SJCRH30 (cell line): ENCODE results near the gene ADIPOR1. TPM values are rescaled to one million over a fixed set of nuclear protein-coding genes. Genes with fewer than 3 reads are reported as not detected.
"Not testable (repeated sequence)": the region's sequence is repeated elsewhere in the genome, so short reads cannot be mapped to it uniquely, and the experiment has no call there.

ENCODE experiments used
- DNase-seq, 2 experiments: peaks; one replicate each; pipeline ENCODE4 v3.0.0-alpha.2; 2015 to 2020
- H3K27ac ChIP-seq: fragments of 250-450 bp; sonication (Bioruptor Pico); 2 replicates; pipeline ENCODE4 v1.5.1; 2020; ENCODE audit warnings: mild to moderate bottlenecking, moderate library complexity
- H3K27me3 ChIP-seq: fragments of 250-450 bp; sonication (Bioruptor Pico); 2 replicates; pipeline ENCODE4 v1.5.1; 2020; ENCODE audit warnings: mild to moderate bottlenecking, moderate library complexity
- H3K36me3 ChIP-seq: fragments of 250-450 bp; sonication (Bioruptor Pico); 2 replicates; pipeline ENCODE4 v1.5.1; 2020; ENCODE audit warnings: mild to moderate bottlenecking, moderate library complexity
- H3K4me1 ChIP-seq: fragments of 250-450 bp; sonication (Bioruptor Pico); 2 replicates; pipeline ENCODE4 v1.5.1; 2020; ENCODE audit warnings: mild to moderate bottlenecking, moderate library complexity
- H3K4me3 ChIP-seq: fragments of 250-450 bp; sonication (Bioruptor Pico); 2 replicates; pipeline ENCODE4 v1.5.1; 2020; ENCODE audit warnings: mild to moderate bottlenecking, moderate library complexity
- H3K9me3 ChIP-seq: fragments of 250-450 bp; sonication (Bioruptor Pico); replicated peaks from 2 replicates; pipeline ENCODE4 v1.5.1; 2020; ENCODE audit warnings: mild to moderate bottlenecking, moderate library complexity
- total RNA-seq: library from RNA; depleted of rRNA; stranded (reverse); fragments of >200 nt; shearing (Covaris generic); gene quantifications from 2 replicates; pipeline ENCODE4 v1.2.3, GENCODE V29; 2014; rRNA removed

Gene ADIPOR1
- total RNA-seq = 127 and 133 TPM in 2 replicates

- peak within 1 kb of the TSS; percentile 62 for H3K27ac ChIP-seq
- peak; percentile 88 to 89 for DNase-seq
- H3K4me1 ChIP-seq = peaks cover 40% of the 10 kb centered on the region
- H3K27me3 ChIP-seq = no peaks in the 10 kb centered on the region
- H3K4me3 ChIP-seq = peak within 1 kb of the TSS; percentile 89
- no peaks in the 10 kb centered on the region for H3K9me3 ChIP-seq
- peaks cover 18% of the 10 kb centered on the region for H3K36me3 ChIP-seq
Observed at GRCh38 chr1:202957733-202958543, at the start of gene ADIPOR1. Gene ADIPOR1 (minus strand): TSS chr1:202958312. CDS start chr1:202951070, 7,242 bp downstream.

- peak; percentile 99 for DNase-seq
- H3K4me3 ChIP-seq = peak within 1 kb of the TSS; percentile 77
- peak within 1 kb of the TSS; percentile 71 for H3K27ac ChIP-seq
- H3K27me3 ChIP-seq = no peaks in the 10 kb centered on the region
- H3K36me3 ChIP-seq = peaks cover 34% of the 10 kb centered on the region
- H3K9me3 ChIP-seq = no peaks in the 10 kb centered on the region
- H3K4me1 ChIP-seq = peaks cover 6% of the 10 kb centered on the region; the same call in 1 of the 2 replicates
Observed at GRCh38 chr1:203006948-203007871, 49.1 kb upstream of the ADIPOR1 start, which contains the start of gene TMEM183A. Gene TMEM183A (plus strand): TSS chr1:203007374. CDS start chr1:203007466, 92 bp downstream.

GRCh38 chr1:203005395-203006142 is 47.5 kb upstream of the ADIPOR1 start:
- not testable (repeated sequence) for H3K27me3 ChIP-seq, H3K4me3 ChIP-seq, H3K4me1 ChIP-seq, DNase-seq, H3K27ac ChIP-seq, H3K9me3 ChIP-seq
- H3K36me3 ChIP-seq = peaks cover 20% of the 10 kb centered on the region

DNA sequence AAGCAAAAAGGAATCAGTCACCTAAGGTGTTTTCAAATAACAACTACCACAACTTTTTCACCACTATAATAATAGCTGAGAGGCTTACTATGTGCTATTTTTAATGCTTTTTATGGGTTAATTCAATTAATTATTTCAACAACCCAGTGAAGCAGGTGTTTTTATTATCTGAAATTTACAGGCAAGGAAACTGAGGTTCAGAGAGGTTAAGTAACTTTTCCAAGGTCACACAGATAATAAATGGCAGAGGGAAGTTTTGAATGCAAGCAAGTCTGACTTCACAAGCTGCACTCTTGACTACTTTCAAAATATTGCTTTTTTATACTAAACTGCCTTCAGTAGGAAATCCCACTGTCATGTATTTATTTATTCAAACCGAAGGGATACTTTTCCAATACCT is 44.8 kb upstream of the ADIPOR1 start:
- Histone ChIP-seq H3K9me3 (no peaks in the 10 kb centered on the region), H3K27me3 (no peaks in the 10 kb centered on the region), H3K4me3 (no peak overlapping the region), H3K36me3 (no peaks in the 10 kb centered on the region), H3K4me1 (no peaks in the 10 kb centered on the region), H3K27ac (no peak overlapping the region)
- DNase-seq = no peak

- no peak for DNase-seq
- H3K4me1 ChIP-seq = no peaks in the 10 kb centered on the region
- no peak overlapping the region for H3K27ac ChIP-seq
- H3K27me3 ChIP-seq = no peaks in the 10 kb centered on the region
- no peak overlapping the region for H3K4me3 ChIP-seq
- no peaks in the 10 kb centered on the region for H3K36me3 ChIP-seq
- H3K9me3 ChIP-seq = no peaks in the 10 kb centered on the region
Observed at GRCh38 chr1:203001986-203002385, 43.9 kb upstream of the ADIPOR1 start.

GRCh38 chr1:203000217-203000944 is 42.3 kb upstream of the ADIPOR1 start:
- DNase-seq = no peak
- Histone ChIP-seq H3K4me3 (no peak overlapping the region), H3K9me3 (no peaks in the 10 kb centered on the region), H3K4me1 (no peaks in the 10 kb centered on the region), H3K36me3 (no peaks in the 10 kb centered on the region), H3K27ac (no peak overlapping the region), H3K27me3 (no peaks in the 10 kb centered on the region)

- H3K27me3 ChIP-seq = no peaks in the 10 kb centered on the region
- DNase-seq = peak; percentile 50 to 82
- no peak overlapping the region for H3K4me3 ChIP-seq
- no peaks in the 10 kb centered on the region for H3K4me1 ChIP-seq
- H3K9me3 ChIP-seq = no peaks in the 10 kb centered on the region
- no peak overlapping the region for H3K27ac ChIP-seq
- H3K36me3 ChIP-seq = no peaks in the 10 kb centered on the region
Observed at GRCh38 chr1:202998836-202999750, 41.0 kb upstream of the ADIPOR1 start.

- no peaks in the 10 kb centered on the region for H3K9me3 ChIP-seq
- no peaks in the 10 kb centered on the region for H3K27me3 ChIP-seq
- H3K36me3 ChIP-seq = no peaks in the 10 kb centered on the region
- no peak overlapping the region for H3K27ac ChIP-seq
- no peak overlapping the region for H3K4me3 ChIP-seq
- no peaks in the 10 kb centered on the region for H3K4me1 ChIP-seq
- DNase-seq = no peak
Observed at GRCh38 chr1:202994756-202995155, 36.6 kb upstream of the ADIPOR1 start.

GRCh38 chr1:202991112-202991511 is 33.0 kb upstream of the ADIPOR1 start:
- Histone ChIP-seq H3K36me3 (no peaks in the 10 kb centered on the region), H3K27ac (no peak overlapping the region), H3K4me3 (no peak overlapping the region), H3K9me3 (no peaks in the 10 kb centered on the region), H3K4me1 (no peaks in the 10 kb centered on the region), H3K27me3 (0 out of 2 replicates have a peak, but pooled peaks cover 3% of the 10 kb centered on the region)
- no peak for DNase-seq

DNA sequence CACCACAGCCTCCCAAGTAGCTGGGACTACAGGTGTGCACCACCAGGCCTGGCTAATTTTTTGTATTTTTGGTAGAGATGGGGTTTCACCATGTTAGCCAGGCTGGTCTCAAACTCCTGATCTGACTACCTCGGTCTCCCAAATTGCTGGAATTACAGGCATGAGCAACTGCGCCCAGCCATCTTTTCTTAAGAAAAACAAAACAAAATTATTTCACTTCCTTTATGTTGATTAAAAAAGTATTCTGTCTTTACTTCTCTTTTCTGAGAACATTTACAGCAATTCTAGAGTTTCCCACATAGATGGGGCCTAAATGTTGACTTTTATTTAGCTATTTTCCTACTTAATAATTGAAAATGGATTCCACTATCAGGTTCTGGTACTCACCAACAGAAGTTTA is 31.8 kb upstream of the ADIPOR1 start:
- H3K9me3 ChIP-seq = no peaks in the 10 kb centered on the region
- no peaks in the 10 kb centered on the region for H3K36me3 ChIP-seq
- no peaks in the 10 kb centered on the region for H3K4me1 ChIP-seq
- no peak overlapping the region for H3K4me3 ChIP-seq
- DNase-seq = no peak
- no peak overlapping the region for H3K27ac ChIP-seq
- peaks cover 3% of the 10 kb centered on the region; the same call in 1 of the 2 replicates for H3K27me3 ChIP-seq

DNA sequence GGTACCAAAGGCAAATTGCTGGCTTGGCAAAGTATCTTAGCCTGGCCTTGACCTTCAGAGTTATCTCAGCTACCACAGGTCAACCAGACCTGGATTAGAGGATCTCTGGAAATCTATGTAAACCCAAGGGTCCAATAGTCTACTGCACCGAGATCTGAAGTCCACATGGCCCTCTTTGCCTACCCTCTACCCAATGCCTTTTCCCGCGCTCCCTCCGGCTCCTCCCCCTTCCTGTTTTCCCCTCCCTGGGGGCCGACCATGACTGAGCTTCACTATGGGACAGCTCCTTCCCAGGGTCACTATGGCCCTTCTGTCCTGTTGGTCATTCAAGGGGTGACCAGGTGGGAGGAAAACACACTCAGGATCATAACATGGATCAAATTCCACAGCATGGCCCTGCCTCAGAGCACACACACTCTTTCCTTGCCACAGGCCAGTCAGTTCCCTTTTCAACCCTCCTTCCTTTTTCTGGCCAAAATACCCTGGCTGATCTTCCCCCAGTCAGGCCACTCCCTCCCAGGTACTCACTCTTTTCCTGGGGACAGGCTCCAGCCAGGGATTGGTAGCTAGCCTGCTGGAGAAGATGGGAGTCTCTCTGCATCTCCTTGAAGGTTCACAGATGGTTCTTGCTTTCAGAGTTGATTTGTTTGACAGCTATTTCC is 29.9 kb upstream of the ADIPOR1 start:
- H3K9me3 ChIP-seq = no peaks in the 10 kb centered on the region
- H3K27me3 ChIP-seq = peaks cover 3% of the 10 kb centered on the region; the same call in 1 of the 2 replicates
- H3K36me3 ChIP-seq = no peaks in the 10 kb centered on the region
- H3K27ac ChIP-seq = no peak overlapping the region
- no peaks in the 10 kb centered on the region for H3K4me1 ChIP-seq
- H3K4me3 ChIP-seq = no peak overlapping the region
- DNase-seq = no peak

DNA sequence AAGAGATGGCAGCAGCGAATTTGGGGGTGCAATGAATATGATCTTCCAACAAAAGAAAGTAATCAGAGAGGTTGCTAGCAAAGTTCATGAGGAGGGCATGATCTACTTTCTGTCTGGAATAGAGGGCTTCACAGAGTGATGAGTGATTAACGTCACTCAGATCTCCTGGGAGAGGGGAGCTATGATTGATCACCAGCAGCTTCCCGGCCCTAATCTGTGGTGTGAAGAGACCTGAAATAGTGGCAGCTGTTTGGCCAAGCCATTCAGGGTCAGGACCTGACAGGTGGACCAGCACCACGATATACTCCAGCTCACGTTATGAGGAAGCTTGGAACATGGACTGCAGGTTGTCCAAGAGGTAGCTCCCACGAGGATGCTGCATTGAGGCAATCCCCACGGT is 29.1 kb upstream of the ADIPOR1 start:
- no peak for DNase-seq
- no peak overlapping the region for H3K4me3 ChIP-seq
- no peaks in the 10 kb centered on the region for H3K4me1 ChIP-seq
- no peaks in the 10 kb centered on the region for H3K9me3 ChIP-seq
- no peak overlapping the region for H3K27ac ChIP-seq
- no peaks in the 10 kb centered on the region for H3K36me3 ChIP-seq
- H3K27me3 ChIP-seq = peaks cover 3% of the 10 kb centered on the region; the same call in 1 of the 2 replicates

GRCh38 chr1:202986120-202986519 is 28.0 kb upstream of the ADIPOR1 start:
- H3K27ac ChIP-seq, H3K27me3 ChIP-seq, H3K9me3 ChIP-seq, H3K36me3 ChIP-seq, DNase-seq, H3K4me1 ChIP-seq, H3K4me3 ChIP-seq: not testable (repeated sequence)
